GM20431 (cell line): Measurements from ENCODE around the gene PMF1.
"Not testable (repeated sequence)": the region's sequence is repeated elsewhere in the genome, so short reads cannot be mapped to it uniquely, and the experiment has no call there.

Experiments
- in situ Hi-C: fragments of 300-500 bp; cut with MseI, MboI; formaldehyde crosslinking; loops from one replicate; pipeline ENCODE4 v1.15.0; 2020; ENCODE audit warnings: low sequenced_read_pairs; ENCODE audit not compliant: unreplicated experiment

Gene PMF1

DNA sequence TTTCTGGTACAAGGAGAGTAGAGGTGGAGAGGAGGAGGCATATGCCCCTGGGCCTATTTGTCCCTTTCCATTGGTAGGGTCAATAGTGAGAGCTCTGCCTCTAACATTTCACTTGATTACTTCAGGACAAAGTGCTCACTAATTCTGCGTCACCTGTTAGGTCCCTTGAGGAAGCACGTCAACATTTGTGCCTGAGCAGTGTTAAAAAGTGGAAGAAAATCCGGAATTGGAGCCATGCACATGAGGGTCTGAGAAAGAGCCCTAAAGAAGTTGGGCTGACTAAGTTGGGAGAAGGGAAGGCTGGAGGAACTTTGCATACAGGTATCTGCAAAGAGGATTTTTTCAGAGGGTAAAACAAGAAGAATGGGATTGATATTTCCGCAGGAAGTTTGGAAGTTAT, 17.0 kb upstream of the PMF1 start:
- in situ Hi-C loops: no loop called here

GRCh38 chr1:156196445-156196844, 16.4 kb upstream of the PMF1 start:
- in situ Hi-C loops: no loop called here

GRCh38 chr1:156198831-156199349, 13.9 kb upstream of the PMF1 start:
- in situ Hi-C loops: no loop called here

DNA sequence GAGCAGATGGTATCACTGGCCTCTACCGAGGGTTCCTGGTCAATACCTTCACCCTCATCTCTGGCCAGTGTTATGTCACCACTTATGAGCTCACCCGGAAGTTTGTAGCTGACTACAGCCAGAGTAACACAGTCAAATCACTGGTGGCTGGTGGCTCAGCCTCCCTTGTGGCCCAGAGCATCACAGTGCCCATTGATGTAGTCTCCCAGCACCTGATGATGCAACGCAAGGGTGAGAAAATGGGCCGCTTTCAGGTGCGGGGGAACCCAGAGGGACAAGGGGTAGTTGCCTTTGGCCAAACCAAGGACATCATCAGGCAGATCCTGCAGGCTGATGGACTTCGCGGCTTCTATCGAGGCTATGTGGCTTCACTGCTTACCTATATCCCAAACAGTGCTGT, 12.8 kb upstream of the PMF1 start:
- in situ Hi-C loops: no loop called here

DNA sequence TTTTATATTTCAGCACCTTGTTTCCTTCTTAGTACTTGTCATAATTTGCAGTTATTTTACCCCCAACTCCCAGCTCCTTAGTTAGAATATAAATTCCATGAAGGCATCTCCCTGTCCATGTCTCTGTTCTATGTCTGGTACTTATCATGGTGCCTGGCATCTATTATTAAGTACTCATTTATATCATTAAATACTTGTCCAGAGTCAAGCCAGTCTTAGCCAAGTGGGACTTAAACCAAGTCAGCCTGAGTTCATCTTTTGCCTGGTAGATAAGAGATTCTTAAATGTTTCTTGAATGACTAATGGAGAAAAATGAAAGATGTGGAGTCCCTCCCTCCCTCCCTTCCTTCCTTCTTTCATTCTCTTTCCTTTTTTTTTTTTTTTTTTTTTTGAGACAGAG, 9.5 kb upstream of the PMF1 start:
- in situ Hi-C loops: no loop called here

DNA sequence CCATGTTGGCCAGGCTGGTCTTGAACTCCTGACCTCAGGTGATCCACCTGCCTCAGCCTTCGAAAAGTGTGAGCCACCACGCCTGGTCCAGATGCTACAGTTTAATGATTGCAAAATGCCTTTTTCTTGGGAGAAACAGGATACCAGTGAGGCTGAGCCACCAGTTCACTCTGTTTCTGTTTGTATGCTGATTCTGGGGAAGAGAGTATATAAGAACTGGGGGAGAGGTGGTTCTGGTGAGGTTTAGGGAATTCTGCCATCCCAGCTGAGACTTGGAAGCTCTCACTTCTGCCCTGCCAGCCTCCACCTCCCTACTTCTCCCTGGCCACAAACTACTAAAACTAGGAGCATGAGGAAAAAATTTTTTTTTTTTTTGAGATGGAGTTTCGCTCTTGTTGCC, 8.1 kb upstream of the PMF1 start:
- in situ Hi-C loops: no loop called here

- in situ Hi-C loops: no loop called here
Measured at GRCh38 chr1:156211243-156211642, 1.6 kb upstream of the PMF1 start.

GRCh38 chr1:156212130-156212529, 677 bp upstream of the PMF1 start:
- in situ Hi-C loops: no loop called here

- in situ Hi-C loops: no loop called here
Measured at GRCh38 chr1:156213644-156213966, 798 bp downstream of the PMF1 start.

GRCh38 chr1:156214024-156214748, 1.4 kb downstream of the PMF1 start:
- in situ Hi-C loops: no loop called here

DNA sequence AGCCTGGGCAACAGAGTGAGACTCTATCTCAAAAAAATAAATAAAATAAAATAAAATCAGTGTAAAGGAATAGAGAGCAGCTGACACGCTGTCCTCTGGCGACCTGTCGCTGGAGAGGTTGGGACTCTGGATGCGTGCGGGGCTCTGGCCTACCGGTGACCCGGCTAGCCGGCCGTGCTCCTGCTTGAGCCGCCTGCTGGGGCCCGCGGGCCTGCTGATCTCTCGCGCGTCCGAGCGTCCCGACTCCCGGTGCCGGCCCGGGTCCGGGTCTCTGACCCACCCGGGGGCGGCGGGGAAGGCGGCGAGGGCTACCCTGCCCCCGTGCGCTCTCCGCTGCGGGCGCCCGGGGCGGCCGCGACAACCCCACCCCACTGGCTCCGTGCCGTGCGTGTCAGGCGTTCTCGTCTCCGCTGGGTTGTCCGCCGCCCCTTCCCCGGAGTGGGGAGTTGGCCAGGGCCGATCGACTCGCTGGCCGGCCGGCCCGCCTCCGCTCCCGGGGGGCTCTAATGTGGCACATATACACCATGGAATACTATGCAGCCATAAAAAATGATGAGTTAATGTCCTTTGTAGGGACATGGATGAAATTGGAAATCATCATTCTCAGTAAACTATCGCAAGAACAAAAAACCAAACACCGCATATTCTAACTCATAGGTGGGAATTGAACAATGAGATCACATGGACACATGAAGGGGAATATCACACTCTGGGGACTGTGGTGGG, 3.7 kb downstream of the PMF1 start:
- in situ Hi-C loops: not testable (repeated sequence)

- in situ Hi-C loops: no loop called here
Measured at GRCh38 chr1:156217871-156218270, 5.1 kb downstream of the PMF1 start.

DNA sequence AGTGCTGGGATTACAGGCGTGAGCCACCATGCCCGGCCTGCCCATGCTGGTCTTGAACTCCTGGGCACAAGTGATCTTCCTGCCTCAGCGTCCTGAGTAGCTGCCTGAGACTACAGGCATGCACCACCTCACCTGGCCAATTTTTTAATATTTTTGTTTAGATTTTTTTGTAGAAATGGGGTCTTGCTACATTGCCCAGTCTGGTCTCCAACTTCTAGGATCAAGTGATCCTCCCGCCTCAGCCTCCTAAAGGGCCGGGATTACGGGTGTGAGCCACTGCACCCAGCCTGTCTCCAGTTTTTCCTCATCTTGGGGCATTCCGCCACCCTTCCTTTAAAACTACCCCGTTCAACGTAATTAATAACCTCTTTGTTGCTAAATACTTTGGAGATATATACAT, 7.4 kb downstream of the PMF1 start:
- in situ Hi-C loops: no loop called here

DNA sequence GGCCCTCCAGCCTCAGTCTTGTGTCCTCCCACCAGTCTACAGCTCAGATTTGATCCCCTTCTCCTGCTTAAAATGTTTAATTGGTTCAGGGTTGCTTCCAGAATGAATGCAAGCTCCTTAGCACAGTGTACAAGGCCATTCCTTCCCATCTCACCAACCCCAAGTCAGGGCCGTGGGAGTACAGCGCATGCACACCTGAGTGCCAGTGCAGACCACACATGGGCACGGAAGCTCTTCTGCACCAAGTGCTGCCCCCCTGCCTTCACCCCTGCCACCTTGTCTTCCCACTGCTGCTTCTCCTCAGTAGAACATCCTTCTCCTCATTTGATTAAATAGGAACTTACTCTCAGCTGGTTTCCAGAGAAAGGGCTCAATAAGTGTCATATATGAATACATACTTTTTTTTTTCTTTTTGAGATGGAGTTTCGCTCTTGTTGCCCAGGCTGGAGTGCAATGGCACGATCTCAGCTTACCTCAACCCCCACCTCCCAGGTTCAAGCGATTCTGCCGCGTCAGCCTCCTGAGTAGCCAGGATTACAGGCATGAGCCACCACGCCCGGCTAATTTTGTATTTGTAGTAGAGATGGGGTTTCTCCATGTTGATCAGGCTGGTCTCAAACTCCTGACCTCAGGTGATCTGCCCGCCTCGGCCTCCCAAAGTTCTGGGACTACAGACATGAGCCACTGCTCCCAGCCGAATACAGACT, 9.3 kb downstream of the PMF1 start:
- in situ Hi-C loops: no loop called here

GRCh38 chr1:156225677-156226014, 12.8 kb downstream of the PMF1 start:
- in situ Hi-C loops: no loop called here

DNA sequence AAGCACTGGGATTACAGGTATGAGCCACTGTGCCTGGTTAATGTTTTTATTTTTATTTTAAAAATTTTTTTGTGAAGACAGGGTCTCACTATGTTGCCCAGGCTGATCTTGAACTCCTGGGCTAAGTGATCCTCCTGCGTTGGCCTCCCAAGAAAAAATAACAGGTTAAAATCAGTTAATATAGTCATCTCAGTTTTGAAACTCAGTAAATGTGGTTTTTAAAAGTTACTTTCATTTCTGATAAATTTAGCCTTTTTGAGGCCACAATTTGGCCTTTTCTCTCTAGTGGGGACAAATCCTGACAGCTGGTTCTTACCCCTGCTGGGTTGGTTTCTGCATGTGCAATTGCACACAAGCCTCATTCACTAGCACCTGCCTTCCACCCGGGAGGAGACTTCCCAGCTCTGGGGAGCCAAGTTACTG, 13.3 kb downstream of the PMF1 start:
- in situ Hi-C loops: no loop called here

DNA sequence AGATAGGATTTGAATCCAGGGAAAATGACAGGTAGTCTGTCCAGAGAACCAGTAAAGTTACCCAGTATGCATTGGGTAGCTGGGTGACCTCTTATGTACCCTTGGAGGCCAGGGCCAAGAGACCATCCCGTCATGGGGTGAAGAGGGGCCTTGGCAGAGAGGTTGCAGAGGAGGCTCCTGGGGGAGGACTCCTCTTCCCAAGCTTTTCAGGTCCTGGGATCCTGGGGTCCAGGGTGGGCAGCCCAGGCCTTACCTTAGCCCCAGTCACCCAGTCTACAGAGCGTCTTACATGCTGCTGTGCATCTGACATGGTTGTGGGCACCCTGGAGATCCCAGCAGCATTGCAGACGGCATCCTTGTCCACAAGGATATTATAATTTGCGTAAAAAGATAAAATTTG, 14.0 kb downstream of the PMF1 start:
- in situ Hi-C loops: no loop called here

- in situ Hi-C loops: no loop called here
Measured at GRCh38 chr1:156228501-156228900, 15.7 kb downstream of the PMF1 start.

DNA sequence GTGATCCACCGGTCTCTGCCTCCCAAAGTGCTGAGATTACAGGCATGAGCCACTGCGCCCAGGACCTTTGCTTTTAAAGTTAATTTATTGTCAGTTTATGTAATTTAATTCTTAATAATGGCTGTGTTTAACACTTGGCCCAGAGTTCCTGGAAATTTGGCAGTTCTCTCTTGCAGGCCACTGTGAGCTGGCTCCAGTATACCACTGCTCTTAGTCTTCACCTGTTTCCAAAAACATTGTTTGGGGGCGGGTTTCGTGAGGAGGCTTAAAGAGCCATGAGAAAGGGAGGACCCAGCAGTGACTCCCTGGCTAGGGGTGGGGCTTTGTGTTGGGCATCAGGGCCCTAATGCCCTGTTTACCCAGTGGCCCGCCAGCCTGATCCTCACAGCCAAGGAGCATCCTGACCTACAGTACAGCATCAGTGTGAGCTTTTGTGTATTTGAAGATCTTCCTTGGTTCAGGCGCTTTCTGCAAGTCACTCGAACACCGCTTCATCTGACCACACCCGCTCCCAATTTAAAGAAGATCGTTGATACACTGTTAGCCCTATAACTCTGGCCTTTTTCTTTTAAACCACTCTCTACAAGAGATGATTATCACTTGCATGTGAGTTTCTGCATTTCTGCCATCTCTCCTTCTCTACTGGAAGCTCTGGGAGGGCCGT, 17.1 kb downstream of the PMF1 start:
- in situ Hi-C loops: no loop called here

DNA sequence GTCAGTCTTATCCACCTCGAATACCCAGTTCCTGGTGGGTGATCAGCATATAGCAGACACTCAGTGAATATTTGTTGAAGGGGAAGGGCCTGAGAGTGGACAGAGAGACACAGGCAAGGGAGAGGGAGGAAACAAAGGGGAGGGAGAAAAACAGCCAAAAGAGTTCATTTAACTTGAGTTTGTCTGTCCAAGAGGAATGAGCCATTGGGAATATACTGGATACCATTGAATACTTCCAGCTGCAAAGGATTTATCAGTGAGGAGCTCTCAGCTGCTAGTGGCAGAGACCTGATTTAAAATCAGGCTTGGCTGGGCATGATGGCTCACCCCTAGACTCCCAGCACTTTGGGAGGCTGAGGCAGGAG, 17.6 kb downstream of the PMF1 start:
- in situ Hi-C loops: no loop called here
